ENCODE measurements around the gene TMEM255B. TPM values are rescaled to one million over a fixed set of nuclear protein-coding genes. Genes with fewer than 3 reads are reported as not detected.

TMEM255B gene
- total and polyA plus RNA-seq, 2 donors (not counting 3 experiments of a cell fraction or from before 2014, with no cell fraction given), result 105 to 121 TPM

DNA sequence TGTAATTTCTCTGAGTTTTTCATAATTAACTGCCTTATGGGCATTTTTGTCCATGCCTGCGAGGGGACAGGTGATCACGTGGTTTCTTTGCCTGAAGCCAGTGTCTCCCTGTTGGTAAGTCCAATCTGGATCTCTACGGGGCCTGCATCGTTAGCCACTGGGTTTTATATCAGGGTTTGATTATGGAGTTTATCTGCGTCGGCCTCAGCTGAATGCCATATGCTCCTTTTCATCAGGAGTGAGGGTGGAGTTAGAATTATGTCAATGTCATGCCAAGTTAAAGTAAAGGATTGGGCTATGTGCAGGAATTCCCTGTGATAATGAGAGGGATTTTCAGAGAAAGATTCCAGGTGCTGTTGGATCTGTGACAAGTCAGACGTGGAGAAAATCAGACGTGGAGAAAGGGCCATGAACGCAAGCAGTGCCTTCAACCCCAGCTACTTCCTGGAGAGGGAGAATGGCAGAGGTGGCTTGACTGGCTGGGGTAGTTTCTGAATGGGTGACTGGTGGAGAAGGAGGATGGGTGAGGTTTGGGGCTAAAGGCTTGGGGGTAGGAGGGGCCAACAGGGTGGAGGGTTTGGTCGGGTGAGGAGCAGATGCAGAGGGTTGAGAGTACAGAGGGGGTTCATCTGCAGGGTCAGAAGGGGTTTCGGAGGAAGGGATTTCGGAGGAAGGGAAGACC is 24.3 kb downstream of the TMEM255B start:
- Histone ChIP-seq H3K9ac (replicated peaks; ENCODE audit: extremely low read depth, insufficient read depth, low read length) (no peak overlapping the region), H3K27me3 (ENCODE audit: control insufficient read depth in 2 of 2, insufficient read depth in 2 of 2, low read length in 2 of 2) (no peaks in the 10 kb centered on the region), H3K79me2 (ENCODE audit: control insufficient read depth, insufficient read depth, low read length) (no peaks in the 10 kb centered on the region), H3K4me1 (ENCODE audit: control insufficient read depth, extremely low read depth, insufficient read depth, low read length) (peaks cover 14% of the 10 kb centered on the region), H3K9me3 (replicated peaks; ENCODE audit: control insufficient read depth, insufficient read depth, low read length) (no peaks in the 10 kb centered on the region), H3K27ac (ENCODE audit: insufficient read depth, low read depth, low read length) (no peak overlapping the region), H3K9me1 (replicated peaks; ENCODE audit: control insufficient read depth, extremely low read depth, insufficient read depth, low read length) (no peaks in the 10 kb centered on the region), H3K4me3 (replicated peaks in 1 of 3; ENCODE audit: insufficient read depth in 1 of 3, low read depth in 1 of 3, low read length in 3 of 3) (no peak overlapping the region), H2AFZ (ENCODE audit: low read depth, low read length) (no peak overlapping the region), H3K36me3 (ENCODE audit: control insufficient read depth in 2 of 2, extremely low read depth in 1 of 2, insufficient read depth in 2 of 2, low read length in 2 of 2) (peaks cover 0 to 8% of the 10 kb centered on the region in 2 experiments), H3K4me2 (ENCODE audit: insufficient read depth, low read length) (no peak overlapping the region), H4K20me1 (replicated peaks; ENCODE audit: control insufficient read depth, extremely low read depth, insufficient read depth, low read length) (no peaks in the 10 kb centered on the region)
- no peak for DNase-seq (ENCODE audit: low read depth, low spot score)
- ChIA-PET CTCF (no interaction called here), POLR2A (no interaction called here)
- dilution Hi-C loops (cut with MboI; ENCODE audit: extremely low pct_ligation_motif_present, low sequenced_read_pairs) (no loop called here), intact Hi-C loops (cut with micrococcal nuclease) (no loop called here)
- BruUV-seq (replicated peaks), result no TSS peak
- TF ChIP-seq, protein P1, sequence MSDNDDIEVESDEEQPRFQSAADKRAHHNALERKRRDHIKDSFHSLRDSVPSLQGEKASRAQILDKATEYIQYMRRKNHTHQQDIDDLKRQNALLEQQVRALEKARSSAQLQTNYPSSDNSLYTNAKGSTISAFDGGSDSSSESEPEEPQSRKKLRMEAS (IDR thresholded peaks at IDR 0.05; ENCODE audit: insufficient read depth, insufficient read length), result no peak
- TF ChIP-seq POLR2A (IDR thresholded peaks at IDR 0.05; ENCODE audit: low read depth, low read length), result no peak
- no peak for TF ChIP-seq GATA2 (IDR thresholded peaks at IDR 0.05; ENCODE audit: insufficient read depth, insufficient read length, low read depth, low read length)
- TF ChIP-seq EZH2 (IDR thresholded peaks at IDR 0.05; ENCODE audit: borderline replicate concordance, low read depth, low read length, severe bottlenecking), result no peak
- no peak for TF ChIP-seq POLR2AphosphoS5 (IDR thresholded peaks at IDR 0.05; ENCODE audit: insufficient read depth, low read depth, low read length)
- TF ChIP-seq FOS (IDR thresholded peaks at IDR 0.05; ENCODE audit: borderline replicate concordance, insufficient read depth, low read length), result no peak
- TF ChIP-seq JUN (IDR thresholded peaks at IDR 0.05; ENCODE audit: borderline replicate concordance, insufficient read depth, insufficient read length, low read depth), result no peak
- no peak for TF ChIP-seq MYC (IDR thresholded peaks at IDR 0.05; ENCODE audit: low read depth, low read length)
- TF ChIP-seq, protein P2, sequence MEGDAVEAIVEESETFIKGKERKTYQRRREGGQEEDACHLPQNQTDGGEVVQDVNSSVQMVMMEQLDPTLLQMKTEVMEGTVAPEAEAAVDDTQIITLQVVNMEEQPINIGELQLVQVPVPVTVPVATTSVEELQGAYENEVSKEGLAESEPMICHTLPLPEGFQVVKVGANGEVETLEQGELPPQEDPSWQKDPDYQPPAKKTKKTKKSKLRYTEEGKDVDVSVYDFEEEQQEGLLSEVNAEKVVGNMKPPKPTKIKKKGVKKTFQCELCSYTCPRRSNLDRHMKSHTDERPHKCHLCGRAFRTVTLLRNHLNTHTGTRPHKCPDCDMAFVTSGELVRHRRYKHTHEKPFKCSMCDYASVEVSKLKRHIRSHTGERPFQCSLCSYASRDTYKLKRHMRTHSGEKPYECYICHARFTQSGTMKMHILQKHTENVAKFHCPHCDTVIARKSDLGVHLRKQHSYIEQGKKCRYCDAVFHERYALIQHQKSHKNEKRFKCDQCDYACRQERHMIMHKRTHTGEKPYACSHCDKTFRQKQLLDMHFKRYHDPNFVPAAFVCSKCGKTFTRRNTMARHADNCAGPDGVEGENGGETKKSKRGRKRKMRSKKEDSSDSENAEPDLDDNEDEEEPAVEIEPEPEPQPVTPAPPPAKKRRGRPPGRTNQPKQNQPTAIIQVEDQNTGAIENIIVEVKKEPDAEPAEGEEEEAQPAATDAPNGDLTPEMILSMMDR (IDR thresholded peaks at IDR 0.05; ENCODE audit: extremely low read depth in 1 of 2, insufficient read depth in 1 of 2, low read depth in 1 of 2, low read length in 2 of 2), result no peak
- FAIRE-seq, result no peak
